CD14-positive monocyte (primary cell): Measurements from ENCODE around the gene PRDM1. TPM values are rescaled to one million over a fixed set of nuclear protein-coding genes. Genes with fewer than 3 reads are reported as not detected.
A peak's percentile ranks its signal among the peaks of the same experiment; 100 is the strongest.

Experiments
- DNase-seq, 3 donors: peaks; one replicate each; pipeline ENCODE4 v3.0.0-alpha.2; 2011 to 2022
- H2AFZ ChIP-seq: 2 replicates; pipeline ENCODE4 v1.6.0; 2012; ENCODE audit warnings: mild to moderate bottlenecking, low read depth, low read length, inconsistent platforms; ENCODE audit not compliant: insufficient read depth, poor library complexity, severe bottlenecking
- H3K27ac ChIP-seq, 2 donors: 1 replicate in 1 of 2; 2 replicates in 1 of 2; pipeline ENCODE4 v1.5.1; 2012 to 2013; ENCODE audit warnings: low read length in 2 of 2, control low read depth in 1 of 2, inconsistent platforms in 1 of 2, low read depth in 1 of 2, mild to moderate bottlenecking in 1 of 2
- H3K27me3 ChIP-seq, 2 donors: one replicate each; pipeline versions ENCODE4 v1.6.0 to v1.6.1; 2011 to 2013; ENCODE audit warnings: low read length in 2 of 2; ENCODE audit not compliant: control insufficient read depth in 2 of 2, insufficient read depth in 2 of 2
- H3K36me3 ChIP-seq, 2 donors: replicated peaks in 1 of 2; 1 replicate in 1 of 2; 2 replicates in 1 of 2; pipeline versions ENCODE4 v1.5.1 to v1.6.1; 2012 to 2013; ENCODE audit warnings: low read length in 2 of 2, control low read depth in 1 of 2, inconsistent platforms in 1 of 2, mild to moderate bottlenecking in 1 of 2; ENCODE audit not compliant: insufficient read depth in 2 of 2, control insufficient read depth in 1 of 2
- H3K4me1 ChIP-seq, 2 donors: 1 replicate in 1 of 2; 2 replicates in 1 of 2; pipeline versions ENCODE4 v1.5.1 to v1.6.1; 2012 to 2013; ENCODE audit warnings: low read length in 2 of 2, control low read depth in 1 of 2, inconsistent platforms in 1 of 2, mild to moderate bottlenecking in 1 of 2, moderate library complexity in 1 of 2; ENCODE audit not compliant: insufficient read depth in 2 of 2, control insufficient read depth in 1 of 2
- H3K4me2 ChIP-seq: replicated peaks from 2 replicates; pipeline ENCODE3; 2012; ENCODE audit warnings: low read length, moderate library complexity, mild to moderate bottlenecking; ENCODE audit not compliant: poor library complexity, severe bottlenecking; ENCODE audit errors: extremely low read depth
- H3K4me3 ChIP-seq, 3 experiments: fragments of 200-600 bp in 1 of 3; sonication (generic) in 1 of 3; replicated peaks in 1 of 3; 1 replicate in 2 of 3; 2 replicates in 1 of 3; pipeline ENCODE4 v1.5.1; 2011 to 2013; ENCODE audit warnings: low read length in 3 of 3, mild to moderate bottlenecking in 3 of 3, control low read depth in 2 of 3, low read depth in 2 of 3, inconsistent platforms in 1 of 3, moderate library complexity in 1 of 3
- H3K79me2 ChIP-seq: 2 replicates; pipeline ENCODE4 v1.6.0; 2012; ENCODE audit warnings: mild to moderate bottlenecking, control low read depth, inconsistent platforms, low read length, moderate library complexity; ENCODE audit not compliant: insufficient read depth
- H3K9ac ChIP-seq: 2 replicates; pipeline ENCODE4 v1.6.0; 2017; ENCODE audit warnings: low read length, mild to moderate bottlenecking; ENCODE audit not compliant: insufficient read depth, poor library complexity, severe bottlenecking
- H3K9me3 ChIP-seq, 2 donors: replicated peaks in 1 of 2; 1 replicate in 1 of 2; 2 replicates in 1 of 2; pipeline versions ENCODE4 v1.5.1 to v1.6.1; 2012 to 2013; ENCODE audit warnings: low read length in 2 of 2, control low read depth in 1 of 2; ENCODE audit not compliant: control insufficient read depth in 1 of 2, insufficient read depth in 1 of 2
- H4K20me1 ChIP-seq: 2 replicates; pipeline ENCODE4 v1.6.0; 2012; ENCODE audit warnings: mild to moderate bottlenecking, low read length, control low read depth, moderate library complexity; ENCODE audit not compliant: insufficient read depth
- H3K27ac Mint-ChIP-seq, 7 donors: one replicate each; pipeline ENCODE4 v1.8.0; 2020; ENCODE audit warnings: mild to moderate bottlenecking in 7 of 7, mixed read lengths in 7 of 7, moderate library complexity in 6 of 7, inconsistent platforms in 2 of 7
- H3K27me3 Mint-ChIP-seq, 3 donors: one replicate each; pipeline ENCODE4 v1.8.0; 2021 to 2022; ENCODE audit warnings: low read depth in 3 of 3, mild to moderate bottlenecking in 3 of 3, mixed read lengths in 3 of 3, moderate library complexity in 3 of 3, inconsistent platforms in 1 of 3
- H3K36me3 Mint-ChIP-seq, 2 donors: one replicate each; pipeline ENCODE4 v1.8.0; 2020; ENCODE audit warnings: mixed read lengths in 2 of 2, inconsistent platforms in 1 of 2, mild to moderate bottlenecking in 1 of 2
- H3K4me1 Mint-ChIP-seq: one replicate; pipeline ENCODE4 v1.8.0; 2020; ENCODE audit warnings: mild to moderate bottlenecking, mixed read lengths
- H3K4me3 Mint-ChIP-seq, 2 donors: one replicate each; pipeline ENCODE4 v1.8.0; 2020; ENCODE audit warnings: mild to moderate bottlenecking in 2 of 2, mixed read lengths in 2 of 2, moderate library complexity in 1 of 2
- H3K9me3 Mint-ChIP-seq, 7 donors: one replicate each; pipeline ENCODE4 v1.8.0; 2020 to 2022; ENCODE audit warnings: mixed read lengths in 7 of 7, mild to moderate bottlenecking in 6 of 7, moderate library complexity in 6 of 7, inconsistent platforms in 2 of 7
- WGBS: methylation state at CpG from one replicate; pipeline ENCODE4 v1.1.5; 2013; ENCODE audit warnings: missing lambda C conversion rate; ENCODE audit not compliant: insufficient coverage; 5-methylcytosine and 5-hydroxymethylcytosine counted together
- intact Hi-C, 2 donors: fragments of 100-400 bp; cut with micrococcal nuclease; formaldehyde crosslinking; loops; one replicate each; pipeline versions ENCODE4 v1.15.0 to v1.15.1; 2023
- polyA plus RNA-seq, 3 donors: library from polyadenylated mRNA; depleted of rRNA in 1 of 3; unstranded in 2 of 3; stranded (reverse) in 1 of 3; fragments of 300-500 nt in 2 of 3; fragments of >200 nt in 1 of 3; fragmentation: Illumina TruSeq in 2 of 3; gene quantifications; 1 replicate in 2 of 3; 2 replicates in 1 of 3; pipeline ENCODE4 v1.2.3, GENCODE V29; 2012 to 2021
- TF ChIP-seq, protein P1 (sequence below): fragments of 200-600 bp; IDR thresholded peaks from one replicate; pipeline ENCODE4 v1.8.0; 2022; ENCODE audit warnings: antibody characterized with exemption, mild to moderate bottlenecking

PRDM1 gene
- polyA plus RNA-seq, 3 donors = 1.8 to 14.9 (median 5.2) TPM

DNA sequence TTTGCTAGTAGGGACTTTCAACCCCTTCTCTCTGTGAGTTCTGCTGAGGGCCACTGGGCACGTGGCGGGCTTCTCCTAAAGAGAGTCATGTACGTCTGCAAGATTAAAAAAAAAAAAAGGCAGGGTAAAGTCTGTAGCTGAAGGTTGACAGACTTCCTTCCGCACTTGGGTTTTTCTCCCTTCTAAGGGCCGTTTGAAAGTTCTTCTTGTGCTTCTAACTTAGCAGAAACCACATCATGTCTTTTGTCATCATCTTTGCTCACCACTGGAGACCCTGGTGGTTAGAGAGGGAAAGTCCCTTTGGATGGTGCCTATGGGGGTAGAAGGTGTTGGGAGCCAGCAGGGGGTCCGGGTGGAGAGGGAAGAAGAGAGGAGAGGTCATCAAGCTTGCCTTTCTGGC, 31.4 kb downstream of the PRDM1 start:
- Mint-ChIP-seq H3K27ac (peak overlapping the region; percentile 73 to 89 (median 88)), H3K9me3 (peaks cover 0 to 5% (median 0%) of the 10 kb centered on the region in 7 donors), H3K4me1 (peaks cover 56% of the 10 kb centered on the region), H3K27me3 (peaks cover 0 to 3% (median 0%) of the 10 kb centered on the region in 3 donors), H3K36me3 (no peaks in the 10 kb centered on the region), H3K4me3 (peak overlapping the region; percentile 47 to 55)
- intact Hi-C loops = no loop called here
- peak overlapping the region; percentile 44 for H2AFZ ChIP-seq
- TF ChIP-seq, protein P1, sequence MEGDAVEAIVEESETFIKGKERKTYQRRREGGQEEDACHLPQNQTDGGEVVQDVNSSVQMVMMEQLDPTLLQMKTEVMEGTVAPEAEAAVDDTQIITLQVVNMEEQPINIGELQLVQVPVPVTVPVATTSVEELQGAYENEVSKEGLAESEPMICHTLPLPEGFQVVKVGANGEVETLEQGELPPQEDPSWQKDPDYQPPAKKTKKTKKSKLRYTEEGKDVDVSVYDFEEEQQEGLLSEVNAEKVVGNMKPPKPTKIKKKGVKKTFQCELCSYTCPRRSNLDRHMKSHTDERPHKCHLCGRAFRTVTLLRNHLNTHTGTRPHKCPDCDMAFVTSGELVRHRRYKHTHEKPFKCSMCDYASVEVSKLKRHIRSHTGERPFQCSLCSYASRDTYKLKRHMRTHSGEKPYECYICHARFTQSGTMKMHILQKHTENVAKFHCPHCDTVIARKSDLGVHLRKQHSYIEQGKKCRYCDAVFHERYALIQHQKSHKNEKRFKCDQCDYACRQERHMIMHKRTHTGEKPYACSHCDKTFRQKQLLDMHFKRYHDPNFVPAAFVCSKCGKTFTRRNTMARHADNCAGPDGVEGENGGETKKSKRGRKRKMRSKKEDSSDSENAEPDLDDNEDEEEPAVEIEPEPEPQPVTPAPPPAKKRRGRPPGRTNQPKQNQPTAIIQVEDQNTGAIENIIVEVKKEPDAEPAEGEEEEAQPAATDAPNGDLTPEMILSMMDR = no peak
- DNase-seq = peak in 2 of 3 donors; percentile 36 to 57
- H3K27ac ChIP-seq = peak overlapping the region; percentile 7 to 43
- no peaks in the 10 kb centered on the region for H3K79me2 ChIP-seq
- peak overlapping the region; percentile 1 for H3K9ac ChIP-seq
- no CpG with 5 or more reads among the region's 6 CpGs for WGBS
- peak overlapping the region; percentile 6 for H3K4me2 ChIP-seq
- no peaks in the 10 kb centered on the region for H4K20me1 ChIP-seq
- H3K4me1 ChIP-seq = peaks cover 28 to 41% of the 10 kb centered on the region in 2 donors
- peak overlapping the region in 1 of 3 experiments; percentile 1 for H3K4me3 ChIP-seq
- no peaks in the 10 kb centered on the region for H3K36me3 ChIP-seq
- H3K27me3 ChIP-seq = no peaks in the 10 kb centered on the region
- H3K9me3 ChIP-seq = no peaks in the 10 kb centered on the region

DNA sequence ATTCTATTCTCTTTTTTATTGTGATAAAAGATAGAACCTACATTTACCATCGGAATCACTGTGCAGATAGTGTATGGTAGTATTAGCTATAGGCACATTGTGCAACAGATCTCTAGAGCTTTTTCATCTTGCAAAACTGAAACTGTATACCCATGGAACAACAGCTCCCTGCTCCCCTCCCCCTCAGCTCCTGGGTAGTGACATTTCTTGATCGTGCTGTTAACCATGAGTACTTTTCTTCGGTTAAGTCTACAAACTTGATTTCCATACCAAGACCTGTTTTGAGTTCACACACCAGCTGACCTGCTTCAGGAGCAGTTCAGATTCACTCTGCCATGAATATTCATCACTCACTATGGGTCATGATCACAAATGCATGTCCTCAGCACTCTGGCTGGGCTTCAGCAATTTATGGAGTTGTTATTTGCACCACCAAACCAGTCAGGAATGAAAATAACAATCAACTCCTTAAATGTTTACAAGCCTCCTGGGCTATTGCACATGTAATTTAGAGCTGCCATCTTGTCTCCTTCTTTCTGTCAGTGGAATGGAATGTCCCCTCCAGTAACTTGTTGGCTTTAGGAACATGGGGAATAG, 32.8 kb downstream of the PRDM1 start:
- H3K9me3 ChIP-seq = no peaks in the 10 kb centered on the region
- TF ChIP-seq, protein P1 = no peak
- no peaks in the 10 kb centered on the region for H3K36me3 ChIP-seq
- no peaks in the 10 kb centered on the region for H3K79me2 ChIP-seq
- Mint-ChIP-seq H3K9me3 (peaks cover 0 to 5% (median 0%) of the 10 kb centered on the region in 7 donors), H3K27me3 (no peaks in the 10 kb centered on the region), H3K36me3 (no peaks in the 10 kb centered on the region), H3K4me1 (peaks cover 52% of the 10 kb centered on the region), H3K4me3 (peak overlapping the region in 1 of 2 donors; percentile 59), H3K27ac (peak overlapping the region in 2 of 7 donors; percentile 38 to 75)
- H3K4me2 ChIP-seq = no peak overlapping the region
- intact Hi-C loops = no loop called here
- peak overlapping the region in 1 of 2 donors; percentile 22 for H3K27ac ChIP-seq
- no peak overlapping the region for H3K9ac ChIP-seq
- H2AFZ ChIP-seq = no peak overlapping the region
- 14% methylated on average over 2 of the region's 3 CpGs for whole genome bisulfite sequencing
- peak in 1 of 3 donors; percentile 17 for DNase-seq
- H4K20me1 ChIP-seq = no peaks in the 10 kb centered on the region
- no peak overlapping the region for H3K4me3 ChIP-seq
- peaks cover 32 to 46% of the 10 kb centered on the region in 2 donors for H3K4me1 ChIP-seq
- H3K27me3 ChIP-seq = no peaks in the 10 kb centered on the region
